ENCODE results near the gene TMEM203.

DNA sequence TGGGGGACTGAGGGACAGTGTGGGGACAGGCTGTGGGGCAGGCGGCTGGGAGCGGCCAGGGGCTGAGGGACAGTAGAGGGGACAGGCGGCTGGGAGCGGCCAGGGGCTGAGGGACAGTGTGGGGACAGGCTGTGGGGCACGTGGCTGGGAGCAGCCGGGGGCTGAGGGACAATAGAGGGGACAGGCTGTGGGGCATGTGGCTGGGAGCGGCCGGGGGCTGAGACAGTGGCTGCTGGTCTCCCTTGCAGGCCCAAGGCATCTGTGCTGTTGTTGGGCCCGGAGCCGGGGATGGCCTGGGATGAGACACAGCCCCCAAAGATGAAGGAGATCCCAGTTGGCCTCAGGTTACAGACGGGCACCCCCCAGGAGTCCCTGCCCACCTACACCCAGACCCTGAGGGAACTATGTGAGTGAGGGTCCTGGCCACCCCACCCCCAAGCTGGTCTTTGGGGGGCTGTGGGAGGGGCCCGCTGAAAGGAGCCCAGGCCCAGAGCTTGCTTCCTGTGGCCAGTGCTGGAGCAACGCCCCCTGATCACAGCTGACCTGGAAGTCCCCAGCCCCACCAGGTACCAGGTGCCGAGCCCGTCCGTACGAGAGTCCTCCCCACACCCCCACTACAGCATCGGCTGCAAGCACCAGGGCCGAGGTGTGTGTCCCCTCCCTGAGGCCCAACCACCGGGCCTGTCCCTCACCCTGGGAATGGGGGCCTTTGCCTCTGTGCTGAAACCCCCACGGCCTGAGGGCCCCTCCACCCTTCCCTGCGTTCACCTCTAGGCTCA lies 46.2 kb upstream of the TMEM203 start:
- TF ChIP-seq, protein P1, sequence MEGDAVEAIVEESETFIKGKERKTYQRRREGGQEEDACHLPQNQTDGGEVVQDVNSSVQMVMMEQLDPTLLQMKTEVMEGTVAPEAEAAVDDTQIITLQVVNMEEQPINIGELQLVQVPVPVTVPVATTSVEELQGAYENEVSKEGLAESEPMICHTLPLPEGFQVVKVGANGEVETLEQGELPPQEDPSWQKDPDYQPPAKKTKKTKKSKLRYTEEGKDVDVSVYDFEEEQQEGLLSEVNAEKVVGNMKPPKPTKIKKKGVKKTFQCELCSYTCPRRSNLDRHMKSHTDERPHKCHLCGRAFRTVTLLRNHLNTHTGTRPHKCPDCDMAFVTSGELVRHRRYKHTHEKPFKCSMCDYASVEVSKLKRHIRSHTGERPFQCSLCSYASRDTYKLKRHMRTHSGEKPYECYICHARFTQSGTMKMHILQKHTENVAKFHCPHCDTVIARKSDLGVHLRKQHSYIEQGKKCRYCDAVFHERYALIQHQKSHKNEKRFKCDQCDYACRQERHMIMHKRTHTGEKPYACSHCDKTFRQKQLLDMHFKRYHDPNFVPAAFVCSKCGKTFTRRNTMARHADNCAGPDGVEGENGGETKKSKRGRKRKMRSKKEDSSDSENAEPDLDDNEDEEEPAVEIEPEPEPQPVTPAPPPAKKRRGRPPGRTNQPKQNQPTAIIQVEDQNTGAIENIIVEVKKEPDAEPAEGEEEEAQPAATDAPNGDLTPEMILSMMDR (IDR thresholded peaks at IDR 0.05; ENCODE audit: low read depth, low read length): no peak
- no peak for TF ChIP-seq POLR2A (IDR thresholded peaks at IDR 0.05; ENCODE audit: extremely low read depth, insufficient read length)
